NCI-H146 (cell line): Measurements from ENCODE around the gene JPT1.

Source experiments
- DNase-seq: peaks from one replicate; lab custom pipeline; 2025; lab: John Stamatoyannopoulos, UW

JPT1 gene

GRCh38 chr17:75103601-75104554 lies 50.4 kb downstream of the JPT1 start:
- DNase-seq = no peak

- peak; percentile 18 for DNase-seq
Measured at GRCh38 chr17:75102385-75102821, 51.9 kb downstream of the JPT1 start.

DNA sequence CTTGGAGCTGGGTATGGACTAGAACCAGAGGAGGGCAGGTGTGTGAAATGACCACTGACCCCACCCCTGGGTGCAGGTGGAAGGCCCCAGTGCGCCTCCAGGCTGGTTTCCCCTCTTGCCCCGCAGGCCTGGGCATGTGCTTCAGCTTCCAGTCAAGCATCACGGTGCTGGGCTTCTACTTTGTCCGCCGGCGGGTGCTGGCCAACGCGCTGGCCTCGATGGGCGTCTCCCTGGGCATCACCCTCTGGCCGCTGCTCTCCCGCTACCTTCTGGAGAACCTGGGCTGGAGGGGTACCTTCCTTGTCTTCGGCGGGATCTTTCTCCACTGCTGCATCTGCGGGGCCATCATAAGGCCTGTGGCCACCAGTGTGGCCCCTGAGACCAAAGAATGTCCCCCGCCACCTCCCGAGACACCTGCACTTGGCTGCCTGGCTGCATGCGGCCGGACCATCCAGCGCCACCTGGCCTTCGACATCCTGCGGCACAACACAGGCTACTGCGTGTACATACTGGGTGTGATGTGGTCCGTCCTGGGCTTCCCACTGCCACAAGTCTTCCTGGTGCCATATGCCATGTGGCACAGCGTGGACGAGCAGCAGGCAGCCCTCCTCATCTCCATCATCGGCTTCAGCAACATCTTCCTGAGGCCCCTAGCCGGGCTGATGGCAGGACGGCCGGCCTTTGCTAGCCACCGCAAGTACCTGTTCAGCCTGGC lies 54.3 kb downstream of the JPT1 start:
- no peak for DNase-seq

DNA sequence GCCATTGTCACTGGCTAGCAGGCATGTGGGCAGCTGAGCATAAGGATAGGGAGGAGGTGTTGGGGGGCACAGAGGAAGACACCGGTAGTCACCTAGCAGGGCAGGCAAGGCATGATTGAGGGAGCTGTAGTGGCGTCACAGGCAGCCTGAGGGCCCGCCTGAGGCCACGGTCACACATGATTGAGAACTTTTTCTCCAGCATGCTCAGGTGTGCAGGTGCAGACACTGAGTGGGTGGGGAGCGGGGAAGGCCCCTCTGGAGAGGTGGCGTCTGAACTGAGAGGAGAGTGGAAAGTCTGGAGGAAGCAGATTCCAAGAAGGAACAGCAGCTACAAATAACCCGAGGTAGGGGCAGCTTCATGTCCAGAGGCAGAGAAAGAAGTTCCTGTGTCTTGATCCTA lies 55.5 kb downstream of the JPT1 start:
- no peak for DNase-seq

GRCh38 chr17:75097865-75098264 lies 56.4 kb downstream of the JPT1 start:
- no peak for DNase-seq

DNA sequence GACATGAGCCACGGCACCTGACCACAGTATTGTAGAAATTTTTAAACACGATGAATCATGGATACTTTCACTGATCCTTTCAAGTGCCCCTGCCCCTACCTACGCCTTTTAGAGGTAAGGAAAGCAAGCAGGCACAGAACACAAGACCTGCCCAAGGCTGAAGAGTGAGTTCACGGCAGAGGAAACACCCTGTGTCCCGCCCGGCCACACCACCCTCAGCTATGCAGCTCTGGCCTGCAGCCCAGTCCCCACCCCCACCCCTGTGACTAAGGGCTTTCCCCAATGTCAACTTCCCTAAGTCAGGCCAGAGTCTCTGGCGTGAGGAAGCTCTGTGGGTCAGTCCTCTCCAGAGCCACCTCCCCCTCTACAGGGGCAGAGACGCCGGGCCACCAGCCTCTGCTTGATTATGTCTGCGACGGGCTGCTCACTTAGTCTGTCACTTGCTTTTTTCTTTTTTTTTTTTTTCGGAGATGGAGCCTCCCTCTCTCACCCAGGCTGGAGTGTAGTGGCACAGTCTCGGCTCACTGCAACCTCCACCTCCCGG lies 58.2 kb downstream of the JPT1 start:
- no peak for DNase-seq

DNA sequence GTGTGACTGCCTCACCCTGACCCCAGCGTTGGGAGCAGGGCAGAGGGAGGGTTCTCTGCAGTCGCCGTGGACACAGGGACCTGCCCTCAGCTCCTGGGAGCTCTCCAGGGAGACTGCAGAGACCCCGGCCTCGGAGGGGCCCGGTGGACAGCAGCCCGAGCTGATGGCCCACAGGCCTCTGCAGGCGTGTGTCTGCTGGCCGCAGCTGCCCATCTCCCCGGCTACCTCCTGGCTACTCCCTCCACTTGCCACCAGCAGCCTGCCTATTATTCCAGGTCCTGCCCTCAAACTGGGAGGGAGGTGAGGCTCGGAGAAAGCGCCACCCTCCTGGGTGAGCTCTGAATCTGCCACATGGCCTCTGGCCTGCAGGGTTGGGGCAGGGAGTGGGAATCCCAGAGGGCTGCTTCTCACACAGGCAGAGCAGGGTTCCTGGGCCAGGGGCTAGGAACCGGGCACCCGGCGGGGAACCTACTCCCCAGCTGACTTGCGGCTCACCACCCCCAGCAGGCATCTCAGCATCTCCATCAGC lies 59.4 kb downstream of the JPT1 start:
- no peak for DNase-seq

GRCh38 chr17:75093548-75094158 lies 60.7 kb downstream of the JPT1 start:
- no peak for DNase-seq

DNA sequence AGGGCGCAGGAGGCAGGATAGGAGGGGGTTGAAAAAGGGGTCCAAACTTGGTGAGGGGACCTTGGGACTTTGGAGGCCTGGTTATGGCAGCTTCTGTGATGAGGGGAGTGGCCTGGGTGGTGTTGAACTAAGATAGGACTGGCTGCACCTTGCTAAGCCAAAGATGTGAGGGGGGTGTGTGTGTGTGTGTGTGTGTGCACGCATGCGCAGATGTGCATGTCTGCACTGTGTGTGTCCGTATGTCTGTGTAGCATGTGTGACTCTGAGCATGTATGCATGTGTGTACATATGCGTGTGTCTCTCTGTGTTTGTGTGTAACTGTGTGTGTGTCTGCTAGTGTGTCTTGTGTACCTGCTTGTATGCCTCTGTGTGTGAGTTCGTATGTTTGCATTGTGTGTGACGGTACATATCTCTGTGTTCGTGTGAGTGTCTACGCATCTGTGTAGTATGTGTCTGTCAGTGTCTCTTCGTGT lies 62.4 kb downstream of the JPT1 start:
- DNase-seq = no peak

- no peak for DNase-seq
Measured at GRCh38 chr17:75090871-75091854, 63.1 kb downstream of the JPT1 start.

GRCh38 chr17:75088465-75089417 lies 65.6 kb downstream of the JPT1 start:
- DNase-seq = no peak

GRCh38 chr17:75087558-75088453 lies 66.5 kb downstream of the JPT1 start, which contains the start of gene SLC16A5:
TSS of gene SLC16A5 (plus strand) at chr17:75087954. CDS start at chr17:75093637, 5,683 bp downstream.
- peak; percentile 80 for DNase-seq

DNA sequence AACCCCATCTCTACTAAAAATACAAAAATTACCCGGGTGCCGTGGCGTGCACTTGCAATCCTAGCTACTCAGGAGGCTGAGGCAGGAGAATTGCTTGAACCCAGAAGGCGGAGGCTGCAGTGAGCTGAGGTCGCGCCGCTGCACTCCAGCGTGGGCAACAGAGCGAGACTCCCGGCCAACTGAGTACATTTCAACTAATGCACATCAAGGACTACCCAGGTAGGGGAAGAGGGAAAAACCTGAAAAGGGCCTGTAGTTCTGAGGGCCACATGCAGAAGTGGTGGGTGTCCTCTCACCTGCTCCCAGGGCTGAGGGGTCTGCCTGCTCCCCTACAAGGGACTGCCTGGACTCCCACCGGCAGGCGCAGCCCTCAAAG lies 67.1 kb downstream of the JPT1 start:
- DNase-seq = no peak

- no peak for DNase-seq
Measured at GRCh38 chr17:75086496-75087181, 67.7 kb downstream of the JPT1 start.
